WERI-Rb-1 (cell line): ENCODE data around the gene PROSER3.

ENCODE experiments used
- DNase-seq: peaks from one replicate; pipeline ENCODE4 v3.0.0-alpha.2; 2020
- H3K27ac ChIP-seq: fragments of 250-450 bp; sonication (Bioruptor Pico); 2 replicates; pipeline ENCODE4 v1.5.1; 2020; ENCODE audit warnings: mild to moderate bottlenecking, moderate library complexity
- H3K27me3 ChIP-seq: fragments of 250-450 bp; sonication (Bioruptor Pico); 2 replicates; pipeline ENCODE4 v1.5.1; 2021; ENCODE audit warnings: mild to moderate bottlenecking, low read depth, moderate library complexity; ENCODE audit not compliant: insufficient read depth, severe bottlenecking
- H3K36me3 ChIP-seq: fragments of 250-450 bp; sonication (Bioruptor Pico); 2 replicates; pipeline ENCODE4 v1.5.1; 2020; ENCODE audit warnings: mild to moderate bottlenecking, moderate library complexity
- H3K4me3 ChIP-seq: 2 replicates; pipeline ENCODE4 v1.5.1; 2011; ENCODE audit warnings: low read depth, mild to moderate bottlenecking, control low read depth, low read length
- H3K9me3 ChIP-seq: fragments of 250-450 bp; sonication (Bioruptor Pico); 2 replicates; pipeline ENCODE4 v1.5.1; 2021; ENCODE audit warnings: mild to moderate bottlenecking, moderate library complexity; ENCODE audit not compliant: severe bottlenecking
- TF ChIP-seq, protein P1 (sequence below): IDR thresholded peaks from 2 replicates; pipeline ENCODE4 v1.5.1; 2011; ENCODE audit warnings: low read depth, mild to moderate bottlenecking, control low read depth, inconsistent platforms, low read length

The PROSER3 gene

DNA sequence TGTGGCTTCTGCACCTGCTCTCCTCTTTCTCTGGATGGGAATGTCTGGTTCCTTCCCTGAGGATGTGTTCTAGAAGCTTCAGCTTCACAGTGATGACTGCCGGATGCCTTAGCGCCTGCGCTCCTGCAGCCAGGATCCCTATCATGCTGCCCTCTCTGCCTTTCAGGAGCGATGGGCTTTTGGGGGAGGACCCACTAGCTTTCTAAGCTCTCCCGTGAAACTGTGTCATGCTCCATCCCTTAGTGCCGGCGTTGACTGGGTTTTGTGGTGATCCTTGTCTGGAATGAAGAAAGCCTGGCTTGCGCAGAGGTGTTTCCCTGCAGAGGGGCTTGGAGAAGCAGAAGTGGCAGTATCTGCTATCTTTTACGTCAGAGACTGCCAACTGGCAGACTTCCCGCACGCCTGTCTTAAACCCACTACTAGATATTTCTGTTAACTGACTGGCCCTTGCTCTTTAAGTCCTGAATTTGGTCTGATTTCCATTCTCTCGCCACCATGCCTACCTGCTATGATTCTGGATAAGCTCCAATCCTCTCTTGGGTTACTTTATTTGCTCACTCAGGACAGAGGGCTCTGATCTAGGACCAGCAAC, 44.0 kb upstream of the PROSER3 start:
- TF ChIP-seq, protein P1, sequence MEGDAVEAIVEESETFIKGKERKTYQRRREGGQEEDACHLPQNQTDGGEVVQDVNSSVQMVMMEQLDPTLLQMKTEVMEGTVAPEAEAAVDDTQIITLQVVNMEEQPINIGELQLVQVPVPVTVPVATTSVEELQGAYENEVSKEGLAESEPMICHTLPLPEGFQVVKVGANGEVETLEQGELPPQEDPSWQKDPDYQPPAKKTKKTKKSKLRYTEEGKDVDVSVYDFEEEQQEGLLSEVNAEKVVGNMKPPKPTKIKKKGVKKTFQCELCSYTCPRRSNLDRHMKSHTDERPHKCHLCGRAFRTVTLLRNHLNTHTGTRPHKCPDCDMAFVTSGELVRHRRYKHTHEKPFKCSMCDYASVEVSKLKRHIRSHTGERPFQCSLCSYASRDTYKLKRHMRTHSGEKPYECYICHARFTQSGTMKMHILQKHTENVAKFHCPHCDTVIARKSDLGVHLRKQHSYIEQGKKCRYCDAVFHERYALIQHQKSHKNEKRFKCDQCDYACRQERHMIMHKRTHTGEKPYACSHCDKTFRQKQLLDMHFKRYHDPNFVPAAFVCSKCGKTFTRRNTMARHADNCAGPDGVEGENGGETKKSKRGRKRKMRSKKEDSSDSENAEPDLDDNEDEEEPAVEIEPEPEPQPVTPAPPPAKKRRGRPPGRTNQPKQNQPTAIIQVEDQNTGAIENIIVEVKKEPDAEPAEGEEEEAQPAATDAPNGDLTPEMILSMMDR, result no peak
- DNase-seq, result no peak
- no peaks in the 10 kb centered on the region for H3K36me3 ChIP-seq
- no peak overlapping the region for H3K27ac ChIP-seq
- no peaks in the 10 kb centered on the region for H3K9me3 ChIP-seq
- no peaks in the 10 kb centered on the region for H3K27me3 ChIP-seq
- no peak overlapping the region for H3K4me3 ChIP-seq

DNA sequence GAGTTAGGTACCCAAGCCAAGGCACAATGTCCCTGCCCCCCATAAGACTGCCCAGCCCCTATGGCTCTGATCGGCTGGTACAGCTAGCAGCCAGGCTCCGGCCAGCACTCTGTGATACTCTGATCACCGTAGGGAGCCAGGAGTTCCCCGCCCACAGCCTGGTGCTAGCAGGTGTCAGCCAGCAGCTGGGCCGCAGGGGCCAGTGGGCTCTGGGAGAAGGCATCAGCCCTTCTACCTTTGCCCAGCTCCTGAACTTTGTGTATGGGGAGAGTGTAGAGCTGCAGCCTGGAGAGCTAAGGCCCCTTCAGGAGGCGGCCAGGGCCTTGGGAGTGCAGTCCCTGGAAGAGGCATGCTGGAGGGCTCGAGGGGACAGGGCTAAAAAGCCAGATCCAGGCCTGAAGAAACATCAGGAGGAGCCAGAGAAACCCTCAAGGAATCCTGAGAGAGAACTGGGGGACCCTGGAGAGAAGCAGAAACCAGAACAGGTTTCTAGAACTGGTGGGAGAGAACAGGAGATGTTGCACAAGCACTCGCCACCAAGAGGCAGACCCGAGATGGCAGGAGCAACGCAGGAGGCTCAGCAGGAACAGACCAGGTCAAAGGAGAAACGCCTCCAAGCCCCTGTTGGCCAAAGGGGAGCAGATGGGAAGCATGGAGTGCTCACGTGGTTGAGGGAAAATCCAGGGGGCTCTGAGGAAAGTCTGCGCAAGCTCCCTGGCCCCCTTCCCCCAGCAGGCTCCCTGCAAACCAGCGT, 43.2 kb upstream of the PROSER3 start:
- H3K36me3 ChIP-seq, result peaks cover 5% of the 10 kb centered on the region
- peak; percentile 58 for DNase-seq
- H3K27ac ChIP-seq, result peak overlapping the region; percentile 93

DNA sequence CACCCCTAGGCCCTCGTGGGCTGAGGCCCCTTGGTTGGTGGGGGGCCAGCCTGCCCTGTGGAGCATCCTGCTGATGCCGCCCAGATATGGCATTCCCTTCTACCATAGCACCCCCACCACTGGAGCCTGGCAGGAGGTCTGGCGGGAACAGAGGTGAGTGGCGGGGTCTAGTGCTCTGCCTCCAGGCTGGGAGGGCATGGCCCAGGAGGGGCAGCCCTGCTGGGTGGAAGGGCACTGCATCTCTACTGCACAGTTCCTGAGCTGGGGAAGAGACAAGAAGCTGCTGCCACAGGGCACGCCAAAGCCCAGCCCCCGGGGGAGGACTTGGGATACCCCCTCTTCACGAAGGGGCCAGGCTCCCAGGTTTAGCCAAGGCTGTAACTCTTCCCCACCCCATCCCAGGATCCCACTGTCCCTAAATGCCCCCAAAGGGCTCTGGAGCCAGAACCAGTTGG, 42.6 kb upstream of the PROSER3 start:
- Histone ChIP-seq H3K9me3 (no peaks in the 10 kb centered on the region), H3K4me3 (peak overlapping the region; percentile 63), H3K36me3 (peaks cover 10% of the 10 kb centered on the region), H3K27me3 (no peaks in the 10 kb centered on the region), H3K27ac (peak overlapping the region; percentile 93)
- DNase-seq, result no peak
- TF ChIP-seq, protein P1, result no peak

More for the DNA sequence above, 43.2 kb upstream of the PROSER3 start:
- TF ChIP-seq, protein P1, result peak; percentile 40; the same call in 1 of the 2 replicates
- Histone ChIP-seq H3K4me3 (no peak overlapping the region), H3K9me3 (no peaks in the 10 kb centered on the region), H3K27me3 (no peaks in the 10 kb centered on the region)

DNA sequence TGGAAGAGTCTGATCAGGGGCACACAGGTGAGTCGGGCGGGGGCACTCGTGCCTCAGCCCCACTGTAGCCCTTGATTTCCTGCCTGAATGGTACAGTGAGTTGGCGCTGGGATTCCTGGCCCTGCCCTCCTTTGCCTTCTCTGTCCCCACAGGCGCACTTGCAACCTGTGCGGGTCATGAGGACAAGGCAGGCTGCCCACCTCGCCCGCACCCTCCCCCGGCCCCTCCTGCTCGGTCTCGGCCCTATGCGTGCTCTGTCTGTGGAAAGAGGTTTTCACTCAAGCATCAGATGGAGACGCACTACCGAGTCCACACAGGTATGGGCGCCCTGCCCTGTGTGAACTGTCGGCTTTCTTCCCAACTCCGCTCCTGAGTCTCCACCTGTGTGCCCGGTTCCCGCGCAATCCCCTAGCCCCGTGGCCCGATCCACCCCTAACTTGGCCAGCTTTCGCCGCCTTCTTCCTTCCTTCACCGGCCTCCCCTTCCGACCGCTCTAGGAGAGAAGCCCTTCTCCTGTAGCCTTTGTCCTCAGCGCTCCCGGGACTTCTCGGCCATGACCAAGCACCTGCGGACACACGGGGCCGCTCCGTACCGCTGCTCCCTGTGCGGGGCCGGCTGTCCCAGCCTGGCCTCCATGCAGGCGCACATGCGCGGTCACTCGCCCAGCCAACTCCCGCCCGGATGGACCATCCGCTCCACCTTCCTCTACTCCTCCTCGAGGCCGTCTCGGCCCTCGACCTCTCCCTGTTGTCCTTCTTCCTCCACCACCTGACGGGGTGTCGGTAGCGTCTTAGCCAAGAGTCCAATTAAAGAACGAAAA, 41.8 kb upstream of the PROSER3 start:
- Histone ChIP-seq H3K27me3 (no peaks in the 10 kb centered on the region), H3K9me3 (no peaks in the 10 kb centered on the region), H3K4me3 (peak overlapping the region; percentile 63), H3K27ac (peak overlapping the region; percentile 93), H3K36me3 (peaks cover 12% of the 10 kb centered on the region)
- TF ChIP-seq, protein P1, result 0 out of 2 replicates have a peak, but pooled peaks have one; percentile 0
- no peak for DNase-seq

DNA sequence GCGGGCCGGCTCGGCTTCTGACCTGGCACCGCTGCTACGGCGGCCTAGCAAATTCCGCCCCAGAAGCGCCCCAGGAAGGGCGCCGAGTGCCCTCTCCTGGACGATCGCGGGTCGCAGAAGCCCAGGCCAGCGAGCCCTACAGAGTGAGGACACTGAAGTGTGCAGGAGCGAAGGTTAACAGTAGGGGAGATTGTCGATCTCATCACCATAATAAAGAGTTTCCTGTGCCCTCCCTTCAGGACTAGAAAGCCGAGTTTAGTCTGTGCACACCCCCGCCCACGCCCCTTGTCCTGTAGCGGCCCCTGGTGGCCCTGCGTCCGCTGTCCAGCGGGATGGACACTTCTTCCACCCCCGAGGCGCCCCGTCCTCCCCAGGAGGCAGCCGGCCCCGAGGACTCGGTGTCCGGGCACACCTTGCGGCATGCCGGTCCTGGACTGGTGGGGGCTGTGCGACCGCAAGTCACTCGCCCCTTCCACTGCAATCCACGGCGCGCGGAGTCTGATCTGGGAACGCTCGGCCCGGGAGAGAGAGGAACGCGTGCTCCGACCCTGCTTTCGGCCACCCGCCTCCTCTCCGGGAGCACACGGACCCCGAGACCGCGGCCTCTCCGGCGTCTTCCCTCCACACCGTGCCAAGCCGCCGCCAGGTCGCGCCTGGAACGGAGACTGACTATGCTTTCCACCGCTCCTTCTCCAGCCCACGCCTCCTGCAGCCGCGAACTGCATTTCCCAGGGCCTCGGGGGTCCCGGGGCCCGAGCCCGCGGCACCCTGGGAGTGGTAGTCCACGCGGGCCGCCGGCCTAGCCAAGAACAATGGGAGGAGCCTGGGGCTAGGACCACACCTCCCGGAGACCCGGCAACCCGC, 40.9 kb upstream of the PROSER3 start:
- no peaks in the 10 kb centered on the region for H3K27me3 ChIP-seq
- peak overlapping the region; percentile 93 for H3K27ac ChIP-seq
- peaks cover 20% of the 10 kb centered on the region for H3K36me3 ChIP-seq
- no peaks in the 10 kb centered on the region for H3K9me3 ChIP-seq
- H3K4me3 ChIP-seq, result peak overlapping the region; percentile 63
- TF ChIP-seq, protein P1, result peak; percentile 81
- peak; percentile 92 for DNase-seq
